HEK293 (cell line): ENCODE data around the gene RYR2.

Experiments used
- CTCF ChIA-PET: fragments of 350-600 bp; formaldehyde crosslinking; extraction: SDS; loops from one replicate; lab custom pipeline; 2021; ENCODE audit warnings: antibody characterized with exemption; lab: Yijun Ruan, JAX
- POLR2A ChIA-PET: fragments of 300-600 bp; formaldehyde crosslinking; extraction: SDS; loops from one replicate; lab custom pipeline; 2020; ENCODE audit warnings: antibody characterized with exemption, inconsistent platforms; lab: Yijun Ruan, JAX
- H3K27ac ChIP-seq: fragments of 200-500 bp; sonication (Bioruptor generic); 2 replicates; pipeline ENCODE4 v1.5.1; 2014; ENCODE audit warnings: low read depth, low read length, control low read depth, inconsistent platforms; ENCODE audit errors: extremely low read depth
- H3K36me3 ChIP-seq, 2 experiments: fragments of 200-500 bp in 1 of 2; sonication (Bioruptor generic) in 1 of 2; 1 replicate in 1 of 2; 2 replicates in 1 of 2; pipeline ENCODE4 v1.5.1; 2014 to 2017; ENCODE audit warnings: inconsistent platforms in 2 of 2, low read length in 2 of 2; ENCODE audit not compliant: control insufficient read depth in 2 of 2, insufficient read depth in 1 of 2
- H3K4me1 ChIP-seq: fragments of 200-500 bp; sonication (Bioruptor generic); 2 replicates; pipeline ENCODE4 v1.5.1; 2014; ENCODE audit warnings: mild to moderate bottlenecking, low read length, inconsistent platforms; ENCODE audit not compliant: control insufficient read depth, insufficient read depth
- H3K4me3 ChIP-seq: 2 replicates; pipeline ENCODE4 v1.5.1; 2011; ENCODE audit warnings: low read depth, mild to moderate bottlenecking, control low read depth, low read length, moderate library complexity
- H3K9me3 ChIP-seq: fragments of 200-500 bp; sonication (Bioruptor generic); 2 replicates; pipeline ENCODE4 v1.5.1; 2014; ENCODE audit warnings: low read depth, low read length, inconsistent platforms; ENCODE audit not compliant: control insufficient read depth, insufficient read depth
- GLI2 ChIP-seq: fragments of 450-650 bp; formaldehyde crosslinking; IDR thresholded peaks from 2 replicates; pipeline ENCODE4; 2017; ENCODE audit warnings: missing biosample characterization, missing genetic modification characterization, low read depth, borderline replicate concordance
- HOXC10 ChIP-seq: sonication (generic); formaldehyde crosslinking; IDR thresholded peaks from 2 replicates; pipeline ENCODE4 v1.8.1; 2023; ENCODE audit warnings: mild to moderate bottlenecking, missing genetic modification reagents
- PATZ1 ChIP-seq: fragments of 450-650 bp; formaldehyde crosslinking; IDR thresholded peaks from 2 replicates; pipeline ENCODE4 v1.5.1; 2016; ENCODE audit warnings: missing biosample characterization, missing genetic modification characterization
- YY2 ChIP-seq: fragments of 450-650 bp; formaldehyde crosslinking; IDR thresholded peaks from 2 replicates; pipeline ENCODE4 v1.5.1; 2016; ENCODE audit warnings: missing biosample characterization, missing genetic modification characterization
- ZIC2 ChIP-seq: fragments of 450-650 bp; formaldehyde crosslinking; IDR thresholded peaks from 2 replicates; pipeline ENCODE4 v1.5.1; 2016; ENCODE audit warnings: missing biosample characterization, missing genetic modification characterization
- ZNF10 ChIP-seq: fragments of 450-650 bp; formaldehyde crosslinking; IDR thresholded peaks from 2 replicates; pipeline ENCODE4 v1.5.1; 2017; ENCODE audit warnings: missing biosample characterization, missing genetic modification characterization
- ZNF132 ChIP-seq: fragments of 450-650 bp; formaldehyde crosslinking; IDR thresholded peaks from 2 replicates; pipeline ENCODE4 v1.5.1; 2017; ENCODE audit warnings: missing biosample characterization, missing genetic modification characterization, borderline replicate concordance
- ZNF155 ChIP-seq: fragments of 450-650 bp; formaldehyde crosslinking; IDR thresholded peaks from 2 replicates; pipeline ENCODE4 v1.5.1; 2016; ENCODE audit warnings: missing biosample characterization, missing genetic modification characterization
- ZNF16 ChIP-seq: fragments of 450-650 bp; formaldehyde crosslinking; IDR thresholded peaks from 2 replicates; pipeline ENCODE4 v1.5.1; 2016; ENCODE audit warnings: low read depth, missing biosample characterization, missing genetic modification characterization
- ZNF169 ChIP-seq: fragments of 450-650 bp; formaldehyde crosslinking; IDR thresholded peaks from 2 replicates; pipeline ENCODE4 v1.5.1; 2016; ENCODE audit warnings: missing biosample characterization, missing genetic modification characterization
- ZNF211 ChIP-seq: fragments of 450-650 bp; formaldehyde crosslinking; IDR thresholded peaks from 2 replicates; pipeline ENCODE4 v1.5.1; 2016; ENCODE audit warnings: low read depth, missing biosample characterization, missing genetic modification characterization
- ZNF239 ChIP-seq: fragments of 450-650 bp; formaldehyde crosslinking; IDR thresholded peaks from 2 replicates; pipeline ENCODE4 v1.5.1; 2016; ENCODE audit warnings: missing biosample characterization, missing genetic modification characterization
- ZNF248 ChIP-seq: fragments of 450-650 bp; formaldehyde crosslinking; IDR thresholded peaks from 2 replicates; pipeline ENCODE4 v1.5.1; 2017; ENCODE audit warnings: missing biosample characterization, missing genetic modification characterization
- ZNF354C ChIP-seq: fragments of 450-650 bp; formaldehyde crosslinking; IDR thresholded peaks from 2 replicates; pipeline ENCODE4 v1.5.1; 2016; ENCODE audit warnings: missing biosample characterization, missing genetic modification characterization, low read depth, borderline replicate concordance
- ZNF362 ChIP-seq: fragments of 450-650 bp; formaldehyde crosslinking; IDR thresholded peaks from 2 replicates; pipeline ENCODE4 v1.5.1; 2016; ENCODE audit warnings: missing biosample characterization, missing genetic modification characterization
- ZNF610 ChIP-seq: fragments of 450-650 bp; formaldehyde crosslinking; IDR thresholded peaks from 2 replicates; pipeline ENCODE4 v1.5.1; 2016; ENCODE audit warnings: missing biosample characterization, missing genetic modification characterization, borderline replicate concordance
- ZNF624 ChIP-seq: fragments of 450-650 bp; formaldehyde crosslinking; IDR thresholded peaks from 2 replicates; pipeline ENCODE4 v1.5.1; 2017; ENCODE audit warnings: missing biosample characterization, missing genetic modification characterization
- ZNF701 ChIP-seq: fragments of 450-650 bp; formaldehyde crosslinking; IDR thresholded peaks from 2 replicates; pipeline ENCODE4 v1.5.1; 2016; ENCODE audit warnings: missing biosample characterization, missing genetic modification characterization
- ZNF768 ChIP-seq: fragments of 450-650 bp; formaldehyde crosslinking; IDR thresholded peaks from 2 replicates; pipeline ENCODE4 v1.5.1; 2018; ENCODE audit warnings: missing biosample characterization, mild to moderate bottlenecking, missing genetic modification characterization
- ZSCAN18 ChIP-seq: fragments of 450-650 bp; formaldehyde crosslinking; IDR thresholded peaks from 2 replicates; pipeline ENCODE4 v1.5.1; 2016; ENCODE audit warnings: missing biosample characterization, missing genetic modification characterization

RYR2 gene

DNA sequence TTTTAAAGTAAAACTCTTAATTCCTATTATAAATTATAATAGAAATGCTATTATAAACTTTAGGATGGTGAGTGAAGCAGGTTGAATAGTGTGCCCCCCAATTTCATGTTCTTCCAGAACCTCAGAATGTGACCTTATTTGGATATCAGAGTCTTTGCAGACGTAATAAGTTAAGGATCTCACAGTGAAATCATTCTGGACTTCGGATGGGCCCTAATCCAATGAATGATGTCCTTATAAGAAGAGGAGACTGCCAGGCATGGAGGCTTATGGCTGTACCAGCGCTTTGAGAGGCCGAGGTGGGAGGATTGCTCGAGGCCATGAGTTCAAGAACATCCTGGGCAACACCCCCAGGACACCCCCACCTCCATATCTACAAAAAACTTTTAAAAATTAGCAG is 28.4 kb upstream of the RYR2 start:
- TF ChIP-seq ZNF610 (tag by site-specific recombination) (no peak), ZNF10 (no peak), PATZ1 (tag by site-specific recombination) (no peak), YY2 (tag by site-specific recombination) (no peak), ZNF16 (tag by site-specific recombination) (no peak), ZNF155 (tag by site-specific recombination) (no peak), ZNF248 (tag by site-specific recombination) (no peak), HOXC10 (CRISPR knock-in tag) (no peak), ZNF701 (tag by site-specific recombination) (no peak), ZNF239 (tag by site-specific recombination) (no peak), ZNF132 (tag by site-specific recombination) (no peak), GLI2 (tag by site-specific recombination) (no peak), ZNF169 (tag by site-specific recombination) (no peak), ZNF354C (tag by site-specific recombination) (no peak), ZNF362 (tag by site-specific recombination) (no peak)
- POLR2A ChIA-PET: interaction anchor here (1.3 kb wide), 1 partner anchor 28 kb away, joined by 6 read pairs; the partner anchor contains the start of gene RYR2
- H3K36me3 ChIP-seq: no peaks in the 10 kb centered on the region
- H3K9me3 ChIP-seq: no peaks in the 10 kb centered on the region
- CTCF ChIA-PET: no interaction called here
- peaks cover 12% of the 10 kb centered on the region for H3K4me1 ChIP-seq
- H3K4me3 ChIP-seq: no peak overlapping the region
- no peak overlapping the region for H3K27ac ChIP-seq

GRCh38 chr1:237016626-237017025 is 25.4 kb upstream of the RYR2 start:
- no peak overlapping the region for H3K27ac ChIP-seq
- H3K4me1 ChIP-seq: peaks cover 12% of the 10 kb centered on the region
- POLR2A ChIA-PET: no interaction called here
- no peaks in the 10 kb centered on the region for H3K36me3 ChIP-seq
- CTCF ChIA-PET: interaction anchor here (0.6 kb wide), 1 partner anchor 109 kb away, joined by 3 read pairs; no protein-coding TSS in a partner anchor
- TF ChIP-seq ZSCAN18: no peak
- no peak for TF ChIP-seq ZNF211 (tag by site-specific recombination)
- no peak for TF ChIP-seq ZNF624 (tag by site-specific recombination)
- TF ChIP-seq ZIC2 (tag by site-specific recombination): no peak
- TF ChIP-seq ZNF768: no peak
- H3K9me3 ChIP-seq: no peaks in the 10 kb centered on the region
- no peak overlapping the region for H3K4me3 ChIP-seq
